Cortex of kidney (tissue), 1 donor: ENCODE data around the gene FCN1.

Experiments used
- DNase-seq: peaks from one replicate; lab custom pipeline; 2025; lab: John Stamatoyannopoulos, UW

FCN1 gene

GRCh38 chr9:134937164-134937555, 19.4 kb upstream of the FCN1 start:
- DNase-seq = no peak

DNA sequence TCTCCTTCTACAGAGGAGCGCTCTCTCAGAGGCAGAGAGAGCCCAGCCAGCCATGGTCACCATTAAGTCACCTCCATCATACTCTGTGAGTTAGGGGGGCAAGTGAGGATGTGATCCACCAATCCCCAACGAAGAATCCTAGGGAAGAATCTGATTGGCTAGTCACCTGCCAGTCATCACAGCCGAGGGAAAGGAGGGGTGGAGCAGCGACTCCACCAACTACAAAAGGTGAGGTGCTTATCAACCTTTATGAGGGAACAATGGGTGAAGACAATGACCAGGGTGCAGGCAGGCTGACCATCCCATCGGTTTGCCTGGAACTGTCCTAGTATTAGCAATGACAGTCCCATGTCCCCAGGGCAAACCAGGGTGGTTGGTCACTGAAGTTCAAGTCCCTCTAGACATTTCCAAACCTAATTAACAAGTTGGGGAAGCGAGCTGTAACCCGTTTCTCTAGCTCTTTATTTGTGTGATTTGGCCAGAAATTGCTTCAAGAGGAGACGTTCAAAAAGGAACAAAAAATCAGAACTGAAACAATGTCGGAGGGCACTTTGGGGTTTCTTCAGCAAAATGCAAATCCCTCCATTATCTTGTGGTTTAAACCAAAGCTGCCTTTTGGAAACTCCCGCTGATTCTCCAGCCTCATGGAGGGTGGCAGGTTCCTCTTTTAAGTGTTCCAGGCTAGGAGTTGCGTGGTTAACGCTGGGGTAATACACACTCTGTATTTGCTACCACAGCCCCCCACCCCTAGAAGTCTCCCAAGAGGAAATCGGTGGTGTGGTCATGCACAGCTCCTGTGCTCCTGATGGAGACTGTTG, 18.8 kb upstream of the FCN1 start:
- DNase-seq = no peak

DNA sequence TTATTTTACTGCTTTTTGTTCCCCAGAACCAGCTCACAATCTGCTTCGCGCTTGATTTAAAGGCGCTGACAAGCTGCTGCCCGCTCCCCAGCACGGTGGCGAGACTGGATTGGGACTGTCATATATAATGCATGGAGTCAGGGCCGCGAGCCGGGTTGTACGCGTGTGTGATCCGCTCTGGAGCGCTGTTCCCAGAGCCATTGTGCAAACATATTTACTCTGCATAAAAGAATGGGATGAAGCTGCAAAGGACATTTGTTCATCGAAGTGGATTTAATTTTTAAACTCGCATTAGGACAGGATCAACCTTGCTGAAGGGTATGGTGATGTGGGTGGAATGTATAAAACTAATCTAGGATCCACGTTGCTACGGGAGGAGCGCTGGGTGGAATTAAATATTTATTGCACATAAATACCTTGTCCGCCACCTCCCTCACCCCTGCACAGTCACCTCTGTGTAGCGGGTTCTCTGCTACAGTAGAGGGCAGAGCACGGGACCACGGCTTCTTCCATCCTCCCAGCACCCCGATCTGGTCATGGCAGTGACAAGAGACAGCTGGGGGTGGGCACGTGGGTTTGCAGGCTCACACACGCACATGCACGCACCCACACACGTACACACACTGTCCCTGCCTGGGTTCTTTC, 18.1 kb upstream of the FCN1 start:
- DNase-seq = no peak

DNA sequence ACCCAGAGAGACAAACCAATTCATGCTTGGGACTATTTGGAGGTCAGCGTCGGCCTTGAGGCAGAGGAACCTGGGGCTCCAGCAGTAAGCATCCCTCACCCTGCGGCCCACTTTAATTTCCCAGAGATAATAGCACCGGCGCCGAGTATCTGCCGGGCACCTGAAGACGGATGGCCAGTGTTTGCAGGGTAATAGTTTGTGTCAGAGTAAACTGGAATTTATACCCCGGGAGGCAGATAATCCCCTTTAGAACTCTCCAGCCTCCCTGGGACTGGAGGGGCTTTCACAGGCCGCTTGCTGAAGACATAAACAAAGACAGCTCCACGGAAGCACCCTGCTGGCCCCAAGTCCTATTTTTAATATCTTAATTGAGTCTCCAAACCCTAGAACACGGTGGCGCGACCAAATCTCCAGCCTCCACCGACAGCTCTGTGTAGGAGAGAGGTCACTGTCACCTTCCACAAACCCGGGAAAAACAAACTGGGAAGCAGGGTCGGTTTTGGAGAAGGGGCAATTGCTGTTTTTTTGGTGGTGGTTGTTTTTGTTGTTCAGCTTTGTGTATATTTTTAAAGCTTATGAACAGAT, 17.4 kb upstream of the FCN1 start:
- DNase-seq = no peak

- DNase-seq = no peak
Observed at GRCh38 chr9:134933076-134933659, 15.5 kb upstream of the FCN1 start.

- no peak for DNase-seq
Observed at GRCh38 chr9:134932606-134933005, 14.9 kb upstream of the FCN1 start.

DNA sequence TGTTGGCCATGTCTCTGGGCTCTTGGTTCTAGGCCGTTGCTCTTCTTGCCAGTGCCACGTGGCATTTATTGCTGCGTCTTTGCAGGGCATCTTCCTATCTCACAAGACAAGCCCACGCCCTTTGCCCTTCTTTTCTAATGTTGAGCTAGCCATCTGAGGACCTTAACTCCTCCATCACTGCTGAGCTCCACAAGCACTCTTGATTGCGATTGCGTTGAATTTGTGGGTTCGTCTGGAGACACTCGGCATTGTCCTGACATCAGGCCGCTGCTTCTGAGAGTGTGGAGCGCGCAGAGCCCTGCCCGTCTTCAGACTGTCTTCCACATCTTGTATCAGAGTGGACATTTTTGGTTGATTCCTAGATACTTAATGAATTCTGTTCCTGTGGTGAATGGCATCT, 14.5 kb upstream of the FCN1 start:
- DNase-seq = no peak

GRCh38 chr9:134930398-134930797, 12.7 kb upstream of the FCN1 start:
- DNase-seq = no peak

DNA sequence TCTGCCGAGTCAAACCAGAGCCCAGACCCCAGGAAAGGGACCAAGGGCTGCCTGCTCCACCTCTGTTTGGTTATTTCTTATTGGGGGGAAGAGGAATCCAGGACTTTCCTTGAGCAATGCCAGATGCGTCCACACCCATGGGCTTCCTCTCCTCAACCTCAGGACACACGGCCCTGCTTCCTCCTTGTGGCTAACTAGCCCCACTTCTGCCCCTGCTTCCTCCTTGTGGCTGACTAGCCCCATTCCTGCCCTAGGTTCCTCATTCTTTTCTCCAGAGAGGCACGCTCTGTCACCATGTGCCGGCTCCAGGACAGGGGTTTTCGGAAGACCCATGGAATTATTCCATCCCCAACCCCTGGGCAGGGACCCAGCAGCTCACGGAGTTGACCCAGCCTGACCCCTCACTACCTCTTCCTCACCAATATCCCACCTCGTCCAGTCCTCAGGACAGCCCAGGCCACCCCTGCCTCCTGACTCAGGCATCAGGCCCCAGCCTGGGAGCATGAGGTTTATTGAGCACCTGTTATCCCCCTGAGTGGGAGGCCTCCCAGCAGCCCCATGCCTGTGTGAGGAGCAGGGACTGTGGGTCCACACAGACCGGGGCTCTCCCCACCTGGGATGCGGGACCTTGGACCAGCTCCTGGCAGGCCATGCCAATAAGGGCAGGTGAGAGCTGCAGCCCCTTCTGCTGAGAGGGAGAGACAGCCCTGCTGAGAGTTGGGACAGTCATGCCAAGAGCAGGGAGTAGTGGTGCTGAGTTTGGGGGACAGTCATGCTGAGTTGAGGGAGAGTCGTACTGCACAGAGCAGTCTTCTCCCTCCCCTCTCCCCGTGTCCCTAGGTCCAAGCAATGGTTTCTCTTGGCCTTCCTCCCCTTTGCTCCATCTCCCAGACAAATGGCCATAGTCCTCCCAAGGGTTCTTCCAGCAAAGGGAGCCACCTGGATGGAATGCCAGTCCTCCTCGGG, 11.8 kb upstream of the FCN1 start:
- no peak for DNase-seq

DNA sequence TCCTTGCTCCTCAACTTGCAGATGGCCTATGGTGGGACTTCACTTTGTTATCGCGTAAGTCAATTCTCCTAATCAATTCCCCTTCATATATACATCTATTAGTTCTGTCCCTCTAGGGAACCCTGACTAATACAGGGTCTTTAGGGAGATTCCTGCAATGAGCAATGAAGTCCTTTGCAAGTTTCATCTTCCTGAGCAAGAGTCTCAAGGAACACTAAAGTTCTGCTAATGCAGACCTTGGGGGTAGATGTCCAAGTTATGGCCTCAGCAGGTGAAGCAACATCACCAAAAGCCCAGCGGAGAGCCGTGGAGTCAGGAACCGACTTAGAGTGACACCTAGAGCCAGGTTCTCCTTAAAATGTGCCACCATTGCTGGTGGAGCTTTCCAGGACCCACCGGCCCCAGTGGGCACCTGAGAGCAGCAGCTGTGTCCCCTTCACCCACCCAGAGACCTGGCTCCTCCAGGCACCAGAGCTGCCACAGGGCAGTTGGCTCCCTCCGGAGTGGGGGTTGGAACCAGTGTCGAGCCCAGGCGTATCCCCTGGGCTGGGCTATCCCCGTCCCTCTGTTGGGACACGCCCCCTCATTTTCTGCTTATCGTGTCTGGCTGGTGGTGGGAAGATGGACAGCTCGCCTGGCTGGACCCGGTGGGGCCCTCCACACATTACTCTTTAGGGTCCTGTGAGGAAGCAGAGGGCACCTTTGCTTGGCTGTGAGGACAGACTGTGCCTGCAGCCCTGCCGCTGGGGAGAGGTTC, 10.9 kb upstream of the FCN1 start:
- DNase-seq = no peak

GRCh38 chr9:134925011-134925511, 7.3 kb upstream of the FCN1 start:
- no peak for DNase-seq

- DNase-seq = no peak
Observed at GRCh38 chr9:134923466-134923865, 5.8 kb upstream of the FCN1 start.

DNA sequence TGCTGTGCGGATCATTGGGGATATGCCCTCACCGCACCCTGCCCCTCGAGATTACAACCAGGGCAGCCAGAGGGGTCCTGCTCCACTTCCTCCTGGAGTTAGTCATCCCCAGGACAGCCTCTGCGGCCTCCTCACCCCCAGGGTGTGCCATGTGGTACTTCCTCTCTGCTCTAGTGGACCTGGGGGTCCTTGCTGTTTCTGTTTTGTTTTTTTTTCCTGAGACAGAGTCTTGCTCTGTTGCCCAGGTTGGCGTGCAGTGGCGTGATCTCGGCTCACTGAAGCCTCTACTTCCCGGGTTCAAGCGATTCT, 5.2 kb upstream of the FCN1 start:
- DNase-seq = no peak

DNA sequence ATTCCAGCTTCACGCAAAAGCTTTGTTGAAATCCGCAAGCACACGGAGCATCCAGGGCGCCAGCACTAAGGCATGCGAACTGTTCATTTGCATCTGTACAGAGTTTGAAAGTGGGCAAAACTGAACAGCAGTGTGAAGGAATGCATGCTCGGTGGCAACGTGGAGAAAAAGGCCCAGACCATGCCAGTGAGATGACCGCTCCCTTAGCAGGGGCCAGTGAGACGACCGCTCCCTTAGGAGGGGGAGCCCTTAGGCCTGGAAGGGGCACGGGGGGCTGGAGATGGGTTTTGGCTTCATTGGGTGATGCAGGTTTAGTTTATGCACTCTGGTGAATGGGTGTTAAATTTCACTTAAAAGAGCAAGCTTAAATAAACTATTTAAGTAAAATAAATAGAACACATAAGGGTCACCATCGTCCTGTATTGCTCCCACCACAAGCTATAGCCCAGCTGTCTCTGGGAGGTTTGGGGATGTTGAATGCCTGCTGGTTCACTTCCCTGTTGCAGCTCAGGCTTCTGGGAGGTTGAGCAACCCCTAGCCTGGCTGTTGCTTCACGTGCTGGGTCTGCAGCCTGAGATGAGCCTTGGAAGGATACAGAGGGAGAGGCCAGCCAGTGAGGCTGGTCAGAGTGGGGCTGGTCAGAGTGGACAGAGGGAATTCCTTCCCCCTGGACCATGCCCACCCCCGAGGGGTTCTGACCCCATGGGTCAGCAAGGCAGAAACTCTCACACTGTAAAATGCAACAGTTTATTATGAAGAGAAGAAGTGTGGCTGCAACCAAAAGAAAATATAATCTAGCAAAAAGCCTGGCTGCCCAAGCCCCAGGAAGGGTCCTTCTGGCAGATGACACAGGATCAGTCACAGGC, 4.6 kb upstream of the FCN1 start:
- no peak for DNase-seq

GRCh38 chr9:134919303-134919702, 1.6 kb upstream of the FCN1 start:
- no peak for DNase-seq

DNA sequence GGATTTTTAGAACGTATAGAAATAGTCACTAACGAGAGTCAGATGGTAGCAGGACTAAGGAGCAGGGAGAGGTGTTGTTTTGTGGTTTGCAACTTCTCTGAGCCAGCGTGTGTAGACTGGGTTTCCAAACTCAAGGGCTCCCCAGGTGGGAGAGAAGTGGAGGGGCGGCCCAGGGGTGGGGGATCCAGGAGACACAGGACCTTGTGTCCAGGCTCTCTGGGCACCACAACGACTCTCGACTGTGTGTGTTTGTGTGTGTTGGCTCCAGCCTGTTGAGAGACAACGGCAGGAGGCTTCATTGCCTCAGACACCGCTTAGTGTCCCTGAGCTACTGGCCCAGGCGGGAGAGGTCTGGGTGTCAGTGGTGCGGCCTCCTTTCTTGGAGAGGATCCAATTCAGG, 934 bp upstream of the FCN1 start:
- no peak for DNase-seq

GRCh38 chr9:134916161-134916665, 1.5 kb downstream of the FCN1 start:
- DNase-seq = no peak

DNA sequence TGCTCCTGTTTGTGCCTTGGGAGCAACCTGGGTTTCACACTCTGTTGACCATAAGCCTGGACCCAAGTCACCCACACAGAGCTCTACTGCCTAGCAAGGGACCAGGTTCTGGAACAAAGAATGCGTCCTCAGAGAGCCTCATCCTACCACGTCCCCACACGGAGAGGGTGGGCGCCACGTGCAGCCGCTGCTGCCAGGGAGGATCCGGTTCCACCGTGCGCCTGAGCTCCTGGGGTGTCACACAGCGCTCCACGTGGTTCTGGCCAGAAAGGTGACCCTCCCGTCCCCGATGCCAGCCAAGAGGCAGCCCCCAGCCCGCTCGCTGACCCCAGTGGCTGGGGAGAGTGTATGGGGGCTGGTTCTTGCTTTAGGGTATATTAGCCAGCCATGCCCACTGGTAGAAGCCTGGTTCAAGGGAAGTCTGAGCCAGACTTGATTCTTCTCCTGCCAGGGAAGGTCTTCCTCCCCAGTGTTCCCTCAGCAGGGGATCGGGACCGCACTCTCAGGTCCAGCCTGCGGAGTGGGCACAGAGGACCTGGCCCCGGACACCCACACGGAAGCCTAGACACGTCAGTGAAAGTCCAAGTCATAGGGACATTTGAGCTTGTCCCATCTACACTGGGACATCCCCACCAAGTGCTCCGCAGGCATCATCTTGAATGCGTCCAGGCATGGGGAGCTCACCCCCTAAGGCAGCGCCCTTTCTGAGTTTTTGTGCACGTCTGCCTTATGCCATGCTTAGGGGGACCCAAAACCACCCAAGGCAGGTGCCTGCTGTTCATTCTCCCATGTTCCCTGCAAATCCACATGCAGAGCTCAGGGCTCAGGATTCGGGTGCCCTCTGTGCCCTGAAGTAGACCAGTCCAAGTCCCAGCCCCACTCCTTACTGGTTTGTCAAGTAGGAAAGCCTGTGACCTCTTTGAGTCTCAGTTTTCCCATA, 2.4 kb downstream of the FCN1 start:
- no peak for DNase-seq

DNA sequence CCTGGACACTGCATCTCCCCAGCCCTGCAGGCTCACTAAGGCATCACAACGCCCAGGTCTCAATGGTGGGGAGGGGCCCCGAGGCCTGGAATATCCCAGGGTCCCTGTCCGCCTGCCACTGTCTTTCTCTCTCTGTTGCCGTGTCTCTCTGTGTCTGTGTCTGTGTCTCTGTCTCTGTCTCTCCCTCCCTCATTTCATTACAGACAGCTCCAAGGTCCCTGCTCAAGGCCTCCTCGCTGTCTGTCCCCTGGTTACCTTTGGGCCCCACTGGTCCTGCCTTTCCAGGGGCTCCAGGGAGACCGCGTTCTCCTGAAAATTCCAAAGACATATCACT, 3.2 kb downstream of the FCN1 start:
- no peak for DNase-seq
